ENCODE results near the gene TTBK1. TPM values are rescaled to one million over a fixed set of nuclear protein-coding genes. Genes with fewer than 3 reads are reported as not detected.
A peak's percentile ranks its signal among the peaks of the same experiment; 100 is the strongest.

TTBK1 gene
- total RNA-seq, 4 donors from 2014 or later = 0.06 to 0.14 TPM; not detected in 2

DNA sequence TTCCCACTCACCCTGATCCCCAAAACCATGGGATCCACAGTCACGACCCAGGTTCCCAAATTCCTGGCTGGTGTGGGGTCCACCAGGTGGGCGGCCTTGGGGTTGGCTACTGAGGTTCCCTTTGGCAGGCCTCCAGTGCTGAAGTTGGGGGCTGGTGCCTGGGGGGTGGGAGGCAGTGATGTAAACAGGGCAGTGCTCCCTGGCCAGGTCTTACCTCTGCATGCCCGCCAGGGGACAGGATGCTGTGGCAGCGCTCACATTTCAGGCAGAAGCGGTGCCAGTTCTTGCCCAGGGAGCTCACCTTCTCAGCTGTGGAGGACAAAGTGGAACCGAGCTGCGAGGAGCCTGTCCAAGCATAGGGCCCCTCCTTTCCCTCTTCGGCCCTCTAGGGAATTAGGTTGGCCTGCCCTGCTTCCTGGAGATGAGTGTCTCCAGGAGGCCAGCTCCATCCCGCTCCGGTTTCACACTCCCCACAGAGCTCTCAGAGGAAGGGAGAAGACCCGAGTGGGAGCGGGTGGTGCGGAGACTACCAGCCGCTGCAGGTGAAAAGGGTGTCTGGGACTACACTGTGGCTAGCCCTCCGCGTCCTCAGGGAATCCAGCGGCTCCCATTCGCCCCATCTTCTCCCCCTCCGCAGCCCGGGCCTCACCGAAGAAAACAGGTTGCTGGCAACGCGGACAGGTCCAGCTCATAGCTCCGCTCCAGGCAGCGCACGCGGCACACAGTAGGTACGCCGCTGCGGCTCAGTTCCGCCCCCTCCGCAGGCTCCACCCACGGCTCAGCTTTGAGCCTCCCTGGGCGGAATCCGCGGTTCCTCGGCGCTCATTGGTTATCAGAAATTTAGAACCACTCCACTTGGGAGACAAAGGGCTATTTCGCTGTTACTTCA is 65.1 kb downstream of the TTBK1 start, which contains the start of gene CRIP3:
TSS of gene CRIP3 (minus strand) at position 726 of the 889 bp plus-strand sequence. CDS start at position 692, 34 bp downstream.
- Histone ChIP-seq H3K4me1 (peaks cover 0 to 5% of the 10 kb centered on the region in 2 donors), H3K27ac (no peak within 1 kb of the TSS), H3K4me3 (peak within 1 kb of the TSS; percentile 0 to 19), H3K36me3 (no peaks in the 10 kb centered on the region), H3K27me3 (no peaks in the 10 kb centered on the region), H3K9me3 (no peaks in the 10 kb centered on the region)
- DNase-seq = peak; percentile 28 to 35
- no peak for TF ChIP-seq CTCF (IDR thresholded peaks at IDR 0.05)
- no peak for TF ChIP-seq POLR2A (IDR thresholded peaks at IDR 0.05)
- intact Hi-C loops (cut with DNase I; ENCODE audit: low total_unique reads) = no loop called here

DNA sequence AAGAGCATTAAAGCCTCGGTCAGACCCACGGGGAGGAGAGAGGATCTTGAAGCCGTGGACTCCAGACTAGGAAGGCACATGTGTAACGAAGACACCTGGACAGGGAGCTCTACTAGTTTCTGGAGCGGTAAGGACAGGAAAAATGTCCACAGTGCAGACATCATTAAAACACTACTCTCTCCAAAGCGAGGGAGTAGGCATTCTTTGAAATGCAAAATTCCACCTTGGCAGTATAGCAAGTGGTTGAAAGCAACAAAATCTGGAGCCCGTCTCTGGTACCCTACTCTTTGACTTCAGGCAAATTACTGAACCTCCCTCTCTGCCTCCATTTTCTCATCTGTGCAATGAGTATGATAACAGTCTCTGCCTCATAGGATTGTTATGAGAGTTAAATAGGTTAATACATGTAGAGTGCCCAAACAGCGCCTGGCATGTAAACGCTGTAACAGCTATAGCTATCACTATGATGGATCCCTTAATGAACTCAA is 65.8 kb downstream of the TTBK1 start:
- H3K27ac ChIP-seq = no peak overlapping the region
- no peak for TF ChIP-seq CTCF (IDR thresholded peaks at IDR 0.05)
- TF ChIP-seq POLR2A (IDR thresholded peaks at IDR 0.05) = no peak
- H3K9me3 ChIP-seq = no peaks in the 10 kb centered on the region
- peaks cover 0 to 5% of the 10 kb centered on the region in 2 donors for H3K4me1 ChIP-seq
- no peak overlapping the region for H3K4me3 ChIP-seq
- no peaks in the 10 kb centered on the region for H3K27me3 ChIP-seq
- DNase-seq = no peak
- intact Hi-C loops (cut with DNase I; ENCODE audit: low total_unique reads) = no loop called here
- H3K36me3 ChIP-seq = no peaks in the 10 kb centered on the region

GRCh38 chr6:43310134-43310533 is 66.9 kb downstream of the TTBK1 start:
- no peaks in the 10 kb centered on the region for H3K36me3 ChIP-seq
- intact Hi-C loops (cut with DNase I; ENCODE audit: low total_unique reads) = no loop called here
- H3K4me3 ChIP-seq = no peak overlapping the region
- no peak for DNase-seq
- H3K9me3 ChIP-seq = no peaks in the 10 kb centered on the region
- H3K27ac ChIP-seq = no peak overlapping the region
- no peaks in the 10 kb centered on the region for H3K27me3 ChIP-seq
- peaks cover 0 to 5% of the 10 kb centered on the region in 2 donors for H3K4me1 ChIP-seq
- TF ChIP-seq CTCF (IDR thresholded peaks at IDR 0.05) (no peak), POLR2A (IDR thresholded peaks at IDR 0.05) (no peak)

DNA sequence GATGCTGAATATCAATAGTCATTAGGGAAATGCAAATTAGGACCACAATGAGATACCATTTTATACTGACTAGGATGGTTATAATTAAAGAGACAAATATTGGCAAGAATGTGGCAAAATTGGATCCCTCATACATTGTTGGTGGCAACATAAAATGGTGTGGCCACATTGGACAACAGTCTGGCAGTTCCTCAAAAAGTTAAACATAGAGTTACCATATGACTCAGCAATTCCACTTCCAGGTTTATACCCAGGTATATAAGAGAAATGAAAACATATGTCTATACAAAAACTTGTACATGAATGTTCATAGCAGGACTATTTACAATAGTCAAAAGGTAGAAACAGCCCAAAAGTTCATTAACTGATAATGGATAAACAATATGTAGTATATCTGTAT is 67.3 kb downstream of the TTBK1 start:
- Histone ChIP-seq H3K27ac (no peak overlapping the region), H3K36me3 (no peaks in the 10 kb centered on the region), H3K27me3 (no peaks in the 10 kb centered on the region), H3K4me1 (peaks cover 0 to 5% of the 10 kb centered on the region in 2 donors), H3K4me3 (no peak overlapping the region), H3K9me3 (no peaks in the 10 kb centered on the region)
- no peak for DNase-seq
- no peak for TF ChIP-seq POLR2A (IDR thresholded peaks at IDR 0.05)
- no peak for TF ChIP-seq CTCF (IDR thresholded peaks at IDR 0.05)
- intact Hi-C loops (cut with DNase I; ENCODE audit: low total_unique reads) = no loop called here

GRCh38 chr6:43311666-43312065 is 68.4 kb downstream of the TTBK1 start:
- DNase-seq = no peak
- Histone ChIP-seq H3K27ac (no peak overlapping the region), H3K27me3 (no peaks in the 10 kb centered on the region), H3K36me3 (no peaks in the 10 kb centered on the region), H3K4me1 (peaks cover 0 to 5% of the 10 kb centered on the region in 2 donors), H3K4me3 (no peak overlapping the region), H3K9me3 (no peaks in the 10 kb centered on the region)
- intact Hi-C loops (cut with DNase I; ENCODE audit: low total_unique reads) = no loop called here
- TF ChIP-seq CTCF (IDR thresholded peaks at IDR 0.05) (no peak), POLR2A (IDR thresholded peaks at IDR 0.05) (no peak)
